Measurements from ENCODE around the gene EPB41L2. TPM values are rescaled to one million over a fixed set of nuclear protein-coding genes. Genes with fewer than 3 reads are reported as not detected.
"Not testable (repeated sequence)": the region's sequence is repeated elsewhere in the genome, so short reads cannot be mapped to it uniquely, and the experiment has no call there.

EPB41L2 gene
- total RNA-seq, 1 donor from 2014 or later: 17.7 TPM

GRCh38 chr6:130826442-130827246, 236.4 kb downstream of the EPB41L2 start:
- Mint-ChIP-seq H3K9me3 (no peaks in the 10 kb centered on the region), H3K36me3 (ENCODE audit: low read depth) (no peaks in the 10 kb centered on the region), H3K4me3 (no peak overlapping the region), H3K27me3 (ENCODE audit: insufficient read depth) (no peaks in the 10 kb centered on the region), H3K4me1 (ENCODE audit: low read depth) (peaks cover 9% of the 10 kb centered on the region), H3K27ac (no peak overlapping the region)
- no peak for DNase-seq (ENCODE audit: low spot score)
- intact Hi-C loops (cut with micrococcal nuclease): no loop called here

- no peaks in the 10 kb centered on the region for H3K36me3 Mint-ChIP-seq (ENCODE audit: low read depth)
- intact Hi-C loops (cut with micrococcal nuclease): no loop called here
- H3K9me3 Mint-ChIP-seq: no peaks in the 10 kb centered on the region
- DNase-seq (ENCODE audit: low spot score): no peak
- no peak overlapping the region for H3K4me3 Mint-ChIP-seq
- no peak overlapping the region for H3K27ac Mint-ChIP-seq
- peaks cover 2% of the 10 kb centered on the region for H3K27me3 Mint-ChIP-seq (ENCODE audit: insufficient read depth)
- H3K4me1 Mint-ChIP-seq (ENCODE audit: low read depth): peaks cover 9% of the 10 kb centered on the region
These were observed 237.1 kb downstream of the EPB41L2 start for GRCh38 chr6:130825772-130826441.

- H3K36me3 Mint-ChIP-seq (ENCODE audit: low read depth): no peaks in the 10 kb centered on the region
- H3K27me3 Mint-ChIP-seq (ENCODE audit: insufficient read depth): peaks cover 3% of the 10 kb centered on the region
- H3K27ac Mint-ChIP-seq: no peak overlapping the region
- peaks cover 9% of the 10 kb centered on the region for H3K4me1 Mint-ChIP-seq (ENCODE audit: low read depth)
- no peak for DNase-seq (ENCODE audit: low spot score)
- no peaks in the 10 kb centered on the region for H3K9me3 Mint-ChIP-seq
- no peak overlapping the region for H3K4me3 Mint-ChIP-seq
- intact Hi-C loops (cut with micrococcal nuclease): no loop called here
These were observed 237.9 kb downstream of the EPB41L2 start for GRCh38 chr6:130824978-130825694.

GRCh38 chr6:130822736-130823135, 240.3 kb downstream of the EPB41L2 start:
- Mint-ChIP-seq H3K4me1 (ENCODE audit: low read depth) (peaks cover 9% of the 10 kb centered on the region), H3K27ac (no peak overlapping the region), H3K9me3 (no peaks in the 10 kb centered on the region), H3K27me3 (ENCODE audit: insufficient read depth) (peaks cover 5% of the 10 kb centered on the region), H3K36me3 (ENCODE audit: low read depth) (no peaks in the 10 kb centered on the region), H3K4me3 (no peak overlapping the region)
- intact Hi-C loops (cut with micrococcal nuclease): no loop called here
- no peak for DNase-seq (ENCODE audit: low spot score)

GRCh38 chr6:130815200-130816071, 247.6 kb downstream of the EPB41L2 start:
- intact Hi-C loops (cut with micrococcal nuclease): no loop called here
- H3K9me3 Mint-ChIP-seq: no peaks in the 10 kb centered on the region
- H3K4me3 Mint-ChIP-seq: no peak overlapping the region
- H3K27me3 Mint-ChIP-seq (ENCODE audit: insufficient read depth): peaks cover 3% of the 10 kb centered on the region
- peaks cover 1% of the 10 kb centered on the region for H3K36me3 Mint-ChIP-seq (ENCODE audit: low read depth)
- DNase-seq (ENCODE audit: low spot score): no peak
- no peaks in the 10 kb centered on the region for H3K4me1 Mint-ChIP-seq (ENCODE audit: low read depth)
- no peak overlapping the region for H3K27ac Mint-ChIP-seq

GRCh38 chr6:130814506-130814905, 248.5 kb downstream of the EPB41L2 start:
- no peak for DNase-seq (ENCODE audit: low spot score)
- peaks cover 1% of the 10 kb centered on the region for H3K36me3 Mint-ChIP-seq (ENCODE audit: low read depth)
- H3K27ac Mint-ChIP-seq: no peak overlapping the region
- H3K27me3 Mint-ChIP-seq (ENCODE audit: insufficient read depth): peaks cover 7% of the 10 kb centered on the region
- intact Hi-C loops (cut with micrococcal nuclease): no loop called here
- H3K4me3 Mint-ChIP-seq: no peak overlapping the region
- no peaks in the 10 kb centered on the region for H3K9me3 Mint-ChIP-seq
- no peaks in the 10 kb centered on the region for H3K4me1 Mint-ChIP-seq (ENCODE audit: low read depth)

GRCh38 chr6:130811932-130812331, 251.1 kb downstream of the EPB41L2 start:
- no peak for DNase-seq (ENCODE audit: low spot score)
- no peaks in the 10 kb centered on the region for H3K9me3 Mint-ChIP-seq
- H3K27me3 Mint-ChIP-seq (ENCODE audit: insufficient read depth): peaks cover 7% of the 10 kb centered on the region
- H3K27ac Mint-ChIP-seq: no peak overlapping the region
- no peak overlapping the region for H3K4me3 Mint-ChIP-seq
- intact Hi-C loops (cut with micrococcal nuclease): no loop called here
- H3K36me3 Mint-ChIP-seq (ENCODE audit: low read depth): peaks cover under 1% of the 10 kb centered on the region
- H3K4me1 Mint-ChIP-seq (ENCODE audit: low read depth): no peaks in the 10 kb centered on the region

GRCh38 chr6:130810307-130811030, 252.6 kb downstream of the EPB41L2 start:
- no peaks in the 10 kb centered on the region for H3K4me1 Mint-ChIP-seq (ENCODE audit: low read depth)
- intact Hi-C loops (cut with micrococcal nuclease): no loop called here
- peaks cover 7% of the 10 kb centered on the region for H3K27me3 Mint-ChIP-seq (ENCODE audit: insufficient read depth)
- H3K4me3 Mint-ChIP-seq: no peak overlapping the region
- H3K27ac Mint-ChIP-seq: no peak overlapping the region
- no peaks in the 10 kb centered on the region for H3K9me3 Mint-ChIP-seq
- DNase-seq (ENCODE audit: low spot score): no peak
- H3K36me3 Mint-ChIP-seq (ENCODE audit: low read depth): no peaks in the 10 kb centered on the region

GRCh38 chr6:130801368-130801767, 261.7 kb downstream of the EPB41L2 start:
- H3K4me1 Mint-ChIP-seq (ENCODE audit: low read depth); H3K27ac Mint-ChIP-seq; H3K4me3 Mint-ChIP-seq; H3K36me3 Mint-ChIP-seq (ENCODE audit: low read depth); H3K27me3 Mint-ChIP-seq (ENCODE audit: insufficient read depth); DNase-seq (ENCODE audit: low spot score); intact Hi-C loops (cut with micrococcal nuclease); H3K9me3 Mint-ChIP-seq: not testable (repeated sequence)

GRCh38 chr6:130797061-130797460, 266.0 kb downstream of the EPB41L2 start:
- no peaks in the 10 kb centered on the region for H3K4me1 Mint-ChIP-seq (ENCODE audit: low read depth)
- no peaks in the 10 kb centered on the region for H3K36me3 Mint-ChIP-seq (ENCODE audit: low read depth)
- peaks cover 4% of the 10 kb centered on the region for H3K9me3 Mint-ChIP-seq
- no peaks in the 10 kb centered on the region for H3K27me3 Mint-ChIP-seq (ENCODE audit: insufficient read depth)
- intact Hi-C loops (cut with micrococcal nuclease): no loop called here
- DNase-seq (ENCODE audit: low spot score): no peak
- no peak overlapping the region for H3K4me3 Mint-ChIP-seq
- no peak overlapping the region for H3K27ac Mint-ChIP-seq

GRCh38 chr6:130796313-130796905, 266.6 kb downstream of the EPB41L2 start:
- H3K27me3 Mint-ChIP-seq (ENCODE audit: insufficient read depth): no peaks in the 10 kb centered on the region
- H3K36me3 Mint-ChIP-seq (ENCODE audit: low read depth): no peaks in the 10 kb centered on the region
- peaks cover under 1% of the 10 kb centered on the region for H3K9me3 Mint-ChIP-seq
- no peak for DNase-seq (ENCODE audit: low spot score)
- intact Hi-C loops (cut with micrococcal nuclease): no loop called here
- H3K4me3 Mint-ChIP-seq: no peak overlapping the region
- H3K4me1 Mint-ChIP-seq (ENCODE audit: low read depth): no peaks in the 10 kb centered on the region
- no peak overlapping the region for H3K27ac Mint-ChIP-seq

- intact Hi-C loops (cut with micrococcal nuclease): no loop called here
- H3K4me1 Mint-ChIP-seq (ENCODE audit: low read depth): no peaks in the 10 kb centered on the region
- no peak overlapping the region for H3K4me3 Mint-ChIP-seq
- no peaks in the 10 kb centered on the region for H3K36me3 Mint-ChIP-seq (ENCODE audit: low read depth)
- H3K27ac Mint-ChIP-seq: no peak overlapping the region
- H3K27me3 Mint-ChIP-seq (ENCODE audit: insufficient read depth): no peaks in the 10 kb centered on the region
- DNase-seq (ENCODE audit: low spot score): no peak
- H3K9me3 Mint-ChIP-seq: no peaks in the 10 kb centered on the region
These were observed 268.3 kb downstream of the EPB41L2 start for GRCh38 chr6:130794738-130795137.
